Measurements from ENCODE around the gene SSTR4.

SSTR4 gene

DNA sequence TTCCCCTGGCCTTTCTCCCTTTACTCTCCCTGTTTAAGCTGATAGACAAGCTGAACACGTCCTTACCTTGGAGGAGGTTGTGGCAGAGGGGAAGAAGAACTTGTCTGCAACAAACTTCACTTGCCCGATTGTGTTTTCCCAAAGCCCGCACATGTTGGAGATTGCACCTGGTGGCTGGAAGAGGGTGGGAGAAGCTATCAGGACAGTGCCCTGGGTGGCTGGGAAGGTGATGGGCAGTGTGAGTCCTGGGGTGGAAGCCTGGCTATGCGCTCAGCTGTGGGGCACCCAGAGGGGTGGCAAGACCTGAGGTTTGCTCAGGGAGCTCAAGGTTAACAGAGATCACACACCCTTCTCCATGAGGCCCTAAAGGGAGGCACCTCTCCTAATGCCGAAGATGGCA, 25.0 kb upstream of the SSTR4 start:
- no peak overlapping the region for H2AK5ac ChIP-seq (ENCODE audit: low read depth, low read length)
- H3K4me1 ChIP-seq (ENCODE audit: control insufficient read depth in 2 of 2, insufficient read depth in 1 of 2, low read depth in 1 of 2, low read length in 2 of 2) = no peaks in the 10 kb centered on the region
- no peak overlapping the region for H2BK5ac ChIP-seq (ENCODE audit: low read length)
- no peak overlapping the region for H3K23ac ChIP-seq (ENCODE audit: low read depth, low read length, poor library complexity)
- no peak for DNase-seq (ENCODE audit: low spot score)
- no peaks in the 10 kb centered on the region for H3K36me3 ChIP-seq (replicated peaks in 1 of 2; ENCODE audit: control insufficient read depth in 2 of 2, insufficient read depth in 2 of 2, low read length in 2 of 2)
- no peak overlapping the region for H4K91ac ChIP-seq (ENCODE audit: low read depth, low read length, poor library complexity)
- no peaks in the 10 kb centered on the region for H3K9me3 ChIP-seq (replicated peaks in 1 of 2; ENCODE audit: control insufficient read depth in 2 of 2, insufficient read depth in 1 of 2, low read depth in 1 of 2, low read length in 2 of 2)
- H2AFZ ChIP-seq (ENCODE audit: low read length) = no peak overlapping the region
- no peak overlapping the region for H2BK12ac ChIP-seq (ENCODE audit: low read length)
- no peak overlapping the region for H3K14ac ChIP-seq (ENCODE audit: low read length)
- no CpG with 5 or more reads among the region's 5 CpGs for WGBS, 2 donors (ENCODE audit: extremely low coverage in 2 of 2, insufficient read length in 2 of 2, insufficient replicate concordance in 1 of 2)
- H3K4me2 ChIP-seq (ENCODE audit: insufficient read depth, low read length, poor library complexity, severe bottlenecking) = no peak overlapping the region
- H3K4ac ChIP-seq (ENCODE audit: low read length) = no peak overlapping the region
- H3K27me3 ChIP-seq (ENCODE audit: control insufficient read depth in 3 of 3, insufficient read depth in 3 of 3, low read depth in 1 of 3, low read length in 3 of 3) = no peaks in the 10 kb centered on the region
- H3K79me1 ChIP-seq (ENCODE audit: low read depth, low read length) = no peaks in the 10 kb centered on the region
- no peak overlapping the region for H3K9ac ChIP-seq (ENCODE audit: low read depth, low read length, poor library complexity)
- no peak overlapping the region for H3K27ac ChIP-seq (replicated peaks; ENCODE audit: low read length)
- H3K18ac ChIP-seq (ENCODE audit: low read length) = no peak overlapping the region
- no peak overlapping the region for H2BK15ac ChIP-seq (ENCODE audit: low read length)
- H2BK120ac ChIP-seq (ENCODE audit: low read depth, low read length) = no peak overlapping the region
- H3K4me3 ChIP-seq (ENCODE audit: low read length in 2 of 2) = no peak overlapping the region
- no peak overlapping the region for H4K8ac ChIP-seq (ENCODE audit: low read depth, low read length)

DNA sequence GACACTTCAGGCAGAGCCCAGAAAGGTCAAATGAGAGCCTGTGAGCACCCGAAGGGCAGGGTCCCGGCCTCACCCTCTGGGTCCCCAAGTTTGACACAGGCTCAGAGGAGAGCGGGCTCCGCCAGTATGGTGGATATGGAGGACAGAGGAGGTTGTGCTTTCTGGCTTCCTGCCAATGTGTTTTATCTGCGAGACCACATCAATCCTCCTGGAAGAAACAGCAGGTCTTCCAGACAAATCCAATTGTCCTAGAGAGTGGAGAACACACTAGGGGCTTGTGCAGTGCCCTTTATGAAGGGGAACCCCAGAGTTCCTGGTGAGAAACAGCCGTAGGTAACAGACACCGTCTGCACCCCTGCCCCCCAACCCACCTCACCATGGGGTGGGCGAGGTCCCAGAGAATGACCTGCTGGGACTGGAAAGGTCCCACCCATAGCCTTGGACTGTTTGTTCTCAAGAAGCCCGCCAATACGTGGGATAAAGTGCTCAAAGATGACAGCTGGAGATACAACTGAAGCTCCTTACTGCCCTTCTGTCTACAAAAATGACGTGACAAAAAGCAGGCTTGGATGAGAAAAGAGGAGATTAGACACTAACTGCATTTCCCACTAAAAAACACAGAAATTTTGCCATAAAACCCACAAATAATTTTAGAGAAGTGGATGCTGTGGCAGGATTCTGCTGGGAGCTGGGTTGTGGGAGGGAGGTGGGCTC, 23.9 kb upstream of the SSTR4 start:
- no peak for DNase-seq (ENCODE audit: low spot score)
- H2BK15ac ChIP-seq (ENCODE audit: low read length) = no peak overlapping the region
- H3K4me2 ChIP-seq (ENCODE audit: insufficient read depth, low read length, poor library complexity, severe bottlenecking) = no peak overlapping the region
- H3K79me1 ChIP-seq (ENCODE audit: low read depth, low read length) = no peaks in the 10 kb centered on the region
- no peak overlapping the region for H3K4me3 ChIP-seq (ENCODE audit: low read length in 2 of 2)
- H3K23ac ChIP-seq (ENCODE audit: low read depth, low read length, poor library complexity) = no peak overlapping the region
- no peak overlapping the region for H3K9ac ChIP-seq (ENCODE audit: low read depth, low read length, poor library complexity)
- no peak overlapping the region for H2BK5ac ChIP-seq (ENCODE audit: low read length)
- H4K8ac ChIP-seq (ENCODE audit: low read depth, low read length) = no peak overlapping the region
- no peak overlapping the region for H3K18ac ChIP-seq (ENCODE audit: low read length)
- H3K14ac ChIP-seq (ENCODE audit: low read length) = no peak overlapping the region
- no peak overlapping the region for H3K4ac ChIP-seq (ENCODE audit: low read length)
- H3K4me1 ChIP-seq (ENCODE audit: control insufficient read depth in 2 of 2, insufficient read depth in 1 of 2, low read depth in 1 of 2, low read length in 2 of 2) = no peaks in the 10 kb centered on the region
- no peak overlapping the region for H2BK12ac ChIP-seq (ENCODE audit: low read length)
- no peak overlapping the region for H2BK120ac ChIP-seq (ENCODE audit: low read depth, low read length)
- WGBS, 2 donors (ENCODE audit: extremely low coverage in 2 of 2, insufficient read length in 2 of 2, insufficient replicate concordance in 1 of 2) = no CpG with 5 or more reads among the region's 11 CpGs
- no peak overlapping the region for H4K91ac ChIP-seq (ENCODE audit: low read depth, low read length, poor library complexity)
- no peak overlapping the region for H2AK5ac ChIP-seq (ENCODE audit: low read depth, low read length)
- peaks cover 0 to 2% of the 10 kb centered on the region in 2 donors for H3K9me3 ChIP-seq (replicated peaks in 1 of 2; ENCODE audit: control insufficient read depth in 2 of 2, insufficient read depth in 1 of 2, low read depth in 1 of 2, low read length in 2 of 2)
- no peak overlapping the region for H2AFZ ChIP-seq (ENCODE audit: low read length)
- H3K27ac ChIP-seq (replicated peaks; ENCODE audit: low read length) = no peak overlapping the region
- no peaks in the 10 kb centered on the region for H3K27me3 ChIP-seq (ENCODE audit: control insufficient read depth in 3 of 3, insufficient read depth in 3 of 3, low read depth in 1 of 3, low read length in 3 of 3)
- H3K36me3 ChIP-seq (replicated peaks in 1 of 2; ENCODE audit: control insufficient read depth in 2 of 2, insufficient read depth in 2 of 2, low read length in 2 of 2) = no peaks in the 10 kb centered on the region

DNA sequence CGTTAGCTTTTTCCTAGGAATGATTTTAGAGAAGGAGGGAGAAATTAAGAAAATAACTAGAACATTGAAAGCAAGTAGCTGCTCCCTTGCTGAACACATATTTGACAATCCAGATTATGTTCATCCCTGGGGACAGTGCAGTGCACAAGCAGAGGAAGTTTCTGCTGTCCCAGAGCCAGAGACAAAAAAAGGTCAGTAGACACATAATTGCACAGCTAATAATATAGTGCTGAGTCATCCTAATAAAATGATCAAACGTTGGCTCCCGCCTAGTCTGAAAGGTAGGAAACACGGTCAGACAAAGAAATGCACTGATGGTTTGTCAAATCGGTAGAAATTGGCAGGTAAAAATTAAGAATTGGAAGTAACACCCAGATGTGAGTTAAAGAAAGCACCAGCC, 21.7 kb upstream of the SSTR4 start:
- Histone ChIP-seq H4K8ac (ENCODE audit: low read depth, low read length) (no peak overlapping the region), H3K27ac (replicated peaks; ENCODE audit: low read length) (no peak overlapping the region), H4K91ac (ENCODE audit: low read depth, low read length, poor library complexity) (no peak overlapping the region), H2AFZ (ENCODE audit: low read length) (no peak overlapping the region), H3K23ac (ENCODE audit: low read depth, low read length, poor library complexity) (no peak overlapping the region), H3K79me1 (ENCODE audit: low read depth, low read length) (no peaks in the 10 kb centered on the region), H3K4me3 (ENCODE audit: low read length in 2 of 2) (no peak overlapping the region), H2BK15ac (ENCODE audit: low read length) (no peak overlapping the region), H2BK12ac (ENCODE audit: low read length) (no peak overlapping the region), H3K9ac (ENCODE audit: low read depth, low read length, poor library complexity) (no peak overlapping the region), H3K4me2 (ENCODE audit: insufficient read depth, low read length, poor library complexity, severe bottlenecking) (no peak overlapping the region), H3K36me3 (replicated peaks in 1 of 2; ENCODE audit: control insufficient read depth in 2 of 2, insufficient read depth in 2 of 2, low read length in 2 of 2) (no peaks in the 10 kb centered on the region), H3K27me3 (ENCODE audit: control insufficient read depth in 3 of 3, insufficient read depth in 3 of 3, low read depth in 1 of 3, low read length in 3 of 3) (no peaks in the 10 kb centered on the region), H3K4ac (ENCODE audit: low read length) (no peak overlapping the region), H3K4me1 (ENCODE audit: control insufficient read depth in 2 of 2, insufficient read depth in 1 of 2, low read depth in 1 of 2, low read length in 2 of 2) (no peaks in the 10 kb centered on the region), H2AK5ac (ENCODE audit: low read depth, low read length) (no peak overlapping the region), H3K9me3 (replicated peaks in 1 of 2; ENCODE audit: control insufficient read depth in 2 of 2, insufficient read depth in 1 of 2, low read depth in 1 of 2, low read length in 2 of 2) (peaks cover 0 to 2% of the 10 kb centered on the region in 2 donors), H3K14ac (ENCODE audit: low read length) (no peak overlapping the region), H2BK120ac (ENCODE audit: low read depth, low read length) (no peak overlapping the region), H3K18ac (ENCODE audit: low read length) (no peak overlapping the region), H2BK5ac (ENCODE audit: low read length) (no peak overlapping the region)
- WGBS, 2 donors (ENCODE audit: extremely low coverage in 2 of 2, insufficient read length in 2 of 2, insufficient replicate concordance in 1 of 2) = no CpG with 5 or more reads among the region's 5 CpGs
- no peak for DNase-seq (ENCODE audit: low spot score)

DNA sequence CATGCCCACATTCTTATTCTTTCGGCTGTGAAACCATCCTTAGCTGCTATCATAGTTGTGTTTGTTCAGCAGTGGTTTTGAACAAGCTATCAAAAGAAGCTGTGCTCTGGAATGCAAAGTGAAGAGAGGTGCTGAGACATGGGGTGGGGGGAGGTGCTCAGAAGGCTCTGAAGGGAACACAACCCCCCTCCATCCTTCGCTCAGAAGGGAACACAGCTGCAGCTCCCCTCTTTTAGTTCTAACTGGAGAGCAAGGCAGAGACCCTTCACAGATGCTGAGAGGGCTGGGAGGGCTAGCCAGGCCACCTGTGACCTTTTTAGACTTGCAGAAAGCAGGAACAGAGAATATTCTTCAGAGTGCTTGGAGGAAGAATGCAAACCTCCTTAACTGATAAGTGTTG, 17.6 kb upstream of the SSTR4 start:
- Histone ChIP-seq H3K14ac (ENCODE audit: low read length) (no peak overlapping the region), H2BK15ac (ENCODE audit: low read length) (no peak overlapping the region), H3K18ac (ENCODE audit: low read length) (no peak overlapping the region), H3K9me3 (replicated peaks in 1 of 2; ENCODE audit: control insufficient read depth in 2 of 2, insufficient read depth in 1 of 2, low read depth in 1 of 2, low read length in 2 of 2) (peaks cover 0 to 2% of the 10 kb centered on the region in 2 donors), H4K91ac (ENCODE audit: low read depth, low read length, poor library complexity) (no peak overlapping the region), H3K4ac (ENCODE audit: low read length) (no peak overlapping the region), H2BK5ac (ENCODE audit: low read length) (no peak overlapping the region), H2AK5ac (ENCODE audit: low read depth, low read length) (no peak overlapping the region), H2BK120ac (ENCODE audit: low read depth, low read length) (no peak overlapping the region), H2BK12ac (ENCODE audit: low read length) (no peak overlapping the region), H3K4me1 (ENCODE audit: control insufficient read depth in 2 of 2, insufficient read depth in 1 of 2, low read depth in 1 of 2, low read length in 2 of 2) (peaks cover 0 to 10% of the 10 kb centered on the region in 2 donors), H3K27me3 (ENCODE audit: control insufficient read depth in 3 of 3, insufficient read depth in 3 of 3, low read depth in 1 of 3, low read length in 3 of 3) (no peaks in the 10 kb centered on the region), H3K9ac (ENCODE audit: low read depth, low read length, poor library complexity) (no peak overlapping the region), H3K79me1 (ENCODE audit: low read depth, low read length) (no peaks in the 10 kb centered on the region), H4K8ac (ENCODE audit: low read depth, low read length) (no peak overlapping the region), H3K23ac (ENCODE audit: low read depth, low read length, poor library complexity) (no peak overlapping the region), H3K36me3 (replicated peaks in 1 of 2; ENCODE audit: control insufficient read depth in 2 of 2, insufficient read depth in 2 of 2, low read length in 2 of 2) (no peaks in the 10 kb centered on the region), H3K27ac (replicated peaks; ENCODE audit: low read length) (no peak overlapping the region), H3K4me3 (ENCODE audit: low read length in 2 of 2) (no peak overlapping the region), H3K4me2 (ENCODE audit: insufficient read depth, low read length, poor library complexity, severe bottlenecking) (no peak overlapping the region), H2AFZ (ENCODE audit: low read length) (no peak overlapping the region)
- DNase-seq (ENCODE audit: low spot score) = no peak
- no CpG with 5 or more reads among the region's 2 CpGs for WGBS, 2 donors (ENCODE audit: extremely low coverage in 2 of 2, insufficient read length in 2 of 2, insufficient replicate concordance in 1 of 2)

All from neuronal stem cell (in vitro differentiated cells).